Stimulated activated CD4-positive, alpha-beta T cell treated with anti-CD3 and anti-CD28 coated beads, Interleukin-2, amount 100 ng/mL, for 4 hours (primary cell): ENCODE results near the gene PIN1.
A peak's percentile ranks its signal among the peaks of the same experiment; 100 is the strongest.

ENCODE experiments used
- DNase-seq: peaks from one replicate; pipeline ENCODE4 v3.0.0-alpha.2; 2020; ENCODE audit warnings: low read depth

Gene PIN1

GRCh38 chr19:9857076-9857721, 22.1 kb downstream of the PIN1 start:
- DNase-seq = no peak

- no peak for DNase-seq
Measured at GRCh38 chr19:9857920-9858746, 23.0 kb downstream of the PIN1 start.

GRCh38 chr19:9858766-9859165, 23.6 kb downstream of the PIN1 start:
- no peak for DNase-seq

GRCh38 chr19:9860407-9860806, 25.3 kb downstream of the PIN1 start:
- no peak for DNase-seq

GRCh38 chr19:9861503-9861902, 26.4 kb downstream of the PIN1 start:
- DNase-seq = no peak

GRCh38 chr19:9862938-9863337, 27.8 kb downstream of the PIN1 start:
- no peak for DNase-seq

GRCh38 chr19:9863759-9864158, 28.6 kb downstream of the PIN1 start:
- DNase-seq = peak; percentile 13

GRCh38 chr19:9865732-9866501, 30.8 kb downstream of the PIN1 start:
- DNase-seq = no peak

GRCh38 chr19:9868983-9869617, 34.0 kb downstream of the PIN1 start:
- DNase-seq = no peak

GRCh38 chr19:9871626-9872338, 36.7 kb downstream of the PIN1 start:
- no peak for DNase-seq

- DNase-seq = no peak
Measured at GRCh38 chr19:9872618-9873242, 37.6 kb downstream of the PIN1 start.

GRCh38 chr19:9875031-9875627, 40.0 kb downstream of the PIN1 start:
- DNase-seq = no peak

- DNase-seq = no peak
Measured at GRCh38 chr19:9875796-9876195, 40.7 kb downstream of the PIN1 start.

- DNase-seq = no peak
Measured at GRCh38 chr19:9877780-9878510, 42.8 kb downstream of the PIN1 start.

- DNase-seq = no peak
Measured at GRCh38 chr19:9878511-9879196, 43.5 kb downstream of the PIN1 start.

- DNase-seq = no peak
Measured at GRCh38 chr19:9881720-9882119, 46.6 kb downstream of the PIN1 start.

- no peak for DNase-seq
Measured at GRCh38 chr19:9883231-9883758, 48.2 kb downstream of the PIN1 start.

GRCh38 chr19:9883764-9884163, 48.6 kb downstream of the PIN1 start:
- no peak for DNase-seq

- DNase-seq = no peak
Measured at GRCh38 chr19:9885077-9885552, 50.0 kb downstream of the PIN1 start.
